Coronary artery (tissue), 2 donors: ENCODE results near the gene KLHL3.

Experiments used
- DNase-seq: peaks from one replicate; pipeline ENCODE4 v3.0.0-alpha.2; 2017; ENCODE audit warnings: low spot score
- H3K27ac ChIP-seq, 2 donors: fragments of 200-600 bp; sonication (generic); one replicate each; pipeline ENCODE4 v1.5.1; 2016 to 2019
- H3K4me3 ChIP-seq: fragments of 200-600 bp; sonication (generic); 2 replicates; pipeline ENCODE4 v1.5.1; 2016; ENCODE audit warnings: mild to moderate bottlenecking, moderate library complexity
- CTCF ChIP-seq: fragments of 200-600 bp; sonication (generic); IDR thresholded peaks from one replicate; pipeline ENCODE4 v1.5.1; 2019; ENCODE audit warnings: antibody characterized with exemption

KLHL3 gene

GRCh38 chr5:137700282-137700680, 35.6 kb downstream of the KLHL3 start:
- DNase-seq, result no peak
- TF ChIP-seq CTCF, result no peak
- H3K4me3 ChIP-seq, result no peak overlapping the region
- H3K27ac ChIP-seq, result no peak overlapping the region

DNA sequence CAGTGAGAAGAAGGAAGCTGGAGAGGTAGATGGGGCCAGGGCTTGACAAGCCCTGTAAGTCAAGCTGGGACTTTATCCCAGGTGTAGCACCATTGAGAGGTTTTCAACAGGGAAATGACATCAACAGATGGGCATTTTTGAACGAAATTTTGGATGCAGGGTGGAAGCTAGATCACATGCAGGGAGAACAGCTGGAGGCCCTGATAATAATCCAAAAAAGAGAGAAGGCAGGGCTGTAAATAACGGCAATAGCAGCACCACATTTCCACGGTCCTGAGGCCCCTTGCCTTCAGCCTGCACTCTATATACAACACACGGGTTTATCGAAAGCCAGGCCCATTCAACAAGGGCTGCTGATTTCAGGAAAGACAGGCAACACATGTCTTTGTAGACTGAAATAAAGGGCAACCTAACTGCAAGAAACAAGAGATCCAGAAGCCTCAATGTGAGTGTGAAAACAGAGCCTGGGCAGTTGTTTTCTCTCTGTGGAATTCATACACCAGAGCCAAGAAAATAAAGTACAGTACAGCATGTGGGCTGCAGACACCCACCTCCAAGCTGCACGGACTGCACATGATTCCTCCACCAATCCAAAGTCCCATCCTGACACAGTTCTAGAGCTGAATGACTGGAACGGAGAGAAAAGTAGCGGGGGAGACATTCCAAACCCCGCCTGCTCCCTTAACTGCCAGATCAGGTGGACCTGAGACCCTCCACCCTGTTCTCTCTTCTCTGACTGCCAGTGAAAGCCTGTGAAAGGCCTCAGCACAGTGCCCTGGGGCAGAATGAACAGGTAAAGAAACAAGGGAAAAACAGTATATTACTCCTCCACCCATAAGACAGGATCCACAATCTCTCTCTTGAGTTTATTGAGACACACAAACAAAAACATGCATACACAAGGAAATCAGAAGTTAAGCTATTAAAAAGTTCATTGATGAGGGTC, 36.3 kb downstream of the KLHL3 start:
- no peak for DNase-seq
- Histone ChIP-seq H3K4me3 (no peak overlapping the region), H3K27ac (no peak overlapping the region)
- TF ChIP-seq CTCF, result no peak

DNA sequence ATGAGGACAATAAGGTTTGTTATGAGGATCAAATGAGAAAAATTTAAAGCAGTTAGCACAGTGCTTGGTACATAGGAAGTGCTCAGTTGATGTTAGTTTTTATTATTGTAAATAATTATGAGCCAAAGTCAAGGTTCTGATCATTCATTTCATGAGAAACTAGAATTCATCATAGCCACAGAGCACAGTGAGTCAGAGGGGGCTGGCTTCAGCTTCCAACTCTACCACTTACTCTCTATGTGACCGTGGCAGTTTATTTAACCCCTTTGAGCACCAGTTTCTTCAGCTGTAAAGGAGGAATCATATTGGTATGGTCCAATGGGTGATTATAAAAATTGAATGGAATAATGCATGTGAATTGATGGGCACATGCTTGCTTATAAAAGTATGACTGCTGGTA, 39.4 kb downstream of the KLHL3 start:
- no peak overlapping the region for H3K4me3 ChIP-seq
- no peak for DNase-seq
- no peak for TF ChIP-seq CTCF
- H3K27ac ChIP-seq, result no peak overlapping the region

- no peak for DNase-seq
- peak overlapping the region in 1 of 2 donors; percentile 13 for H3K27ac ChIP-seq
- H3K4me3 ChIP-seq, result no peak overlapping the region
- TF ChIP-seq CTCF, result no peak
These were observed 40.0 kb downstream of the KLHL3 start for GRCh38 chr5:137695651-137696428.

- no peak for DNase-seq
- no peak overlapping the region for H3K4me3 ChIP-seq
- peak overlapping the region in 1 of 2 donors; percentile 46 for H3K27ac ChIP-seq
- no peak for TF ChIP-seq CTCF
These were observed 41.8 kb downstream of the KLHL3 start for GRCh38 chr5:137693951-137694721.

DNA sequence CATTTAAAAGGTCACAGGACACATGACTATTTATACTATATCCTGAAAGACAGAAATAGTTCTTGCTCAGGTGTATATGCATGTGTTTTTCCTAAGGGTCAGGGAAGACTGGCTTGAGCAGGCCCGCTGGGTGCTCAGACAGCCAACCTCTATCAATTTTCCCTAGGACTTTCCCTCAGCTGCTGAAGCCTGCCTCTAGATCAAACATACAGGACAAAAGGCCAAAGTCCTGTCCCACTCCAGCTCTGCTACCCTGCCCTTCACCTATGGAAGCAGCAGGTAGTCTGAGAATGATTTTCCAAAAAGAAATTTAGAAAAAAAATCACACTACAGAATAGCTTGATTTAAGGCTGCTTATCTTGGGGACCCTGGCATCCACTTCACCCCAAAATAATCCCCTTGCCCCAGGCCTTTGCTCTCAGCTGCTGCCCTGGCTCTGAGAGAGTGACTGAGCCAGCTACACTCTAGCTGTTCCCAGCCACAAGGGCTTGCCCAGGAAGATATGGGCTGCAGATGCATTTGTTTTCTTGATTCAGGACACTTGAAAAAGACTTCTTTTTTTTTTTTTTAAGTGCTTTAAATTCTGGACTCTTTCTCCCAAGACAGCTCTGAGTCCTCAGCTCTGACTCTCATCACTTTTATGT, 42.5 kb downstream of the KLHL3 start:
- H3K27ac ChIP-seq, result no peak overlapping the region
- DNase-seq, result no peak
- no peak overlapping the region for H3K4me3 ChIP-seq
- TF ChIP-seq CTCF, result no peak
